ENCODE measurements around the gene CCNL1. TPM values are rescaled to one million over a fixed set of nuclear protein-coding genes. Genes with fewer than 3 reads are reported as not detected.

The CCNL1 gene
- total RNA-seq, 1 donor from 2014 or later, result 133 TPM

DNA sequence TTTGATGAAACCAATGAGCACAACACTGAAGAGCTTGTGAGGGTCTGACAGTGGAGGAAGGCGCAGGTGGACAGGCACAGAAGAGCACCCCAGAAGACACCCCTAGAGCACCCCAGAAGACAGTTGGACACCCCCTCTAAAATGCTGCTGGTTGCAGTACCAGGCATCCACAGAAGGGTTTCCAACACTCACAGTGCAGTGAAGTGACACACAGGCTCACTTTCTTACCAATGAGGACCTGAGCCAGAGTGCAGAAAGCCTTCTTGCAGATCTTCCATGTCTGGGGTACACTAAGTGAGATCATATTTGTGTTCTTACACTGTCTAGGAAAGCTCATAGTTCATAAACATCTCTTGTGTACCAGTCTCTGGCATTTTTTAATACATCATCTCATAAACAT, 27.6 kb downstream of the CCNL1 start:
- Histone ChIP-seq H3K9me3 (no peaks in the 10 kb centered on the region), H3K36me3 (no peaks in the 10 kb centered on the region), H3K27ac (no peak overlapping the region), H3K4me3 (no peak overlapping the region), H3K27me3 (ENCODE audit: low read depth) (no peaks in the 10 kb centered on the region), H3K4me1 (peaks cover 75% of the 10 kb centered on the region)
- ATAC-seq (no peak), DNase-seq (no peak)
- TF ChIP-seq, protein P1, sequence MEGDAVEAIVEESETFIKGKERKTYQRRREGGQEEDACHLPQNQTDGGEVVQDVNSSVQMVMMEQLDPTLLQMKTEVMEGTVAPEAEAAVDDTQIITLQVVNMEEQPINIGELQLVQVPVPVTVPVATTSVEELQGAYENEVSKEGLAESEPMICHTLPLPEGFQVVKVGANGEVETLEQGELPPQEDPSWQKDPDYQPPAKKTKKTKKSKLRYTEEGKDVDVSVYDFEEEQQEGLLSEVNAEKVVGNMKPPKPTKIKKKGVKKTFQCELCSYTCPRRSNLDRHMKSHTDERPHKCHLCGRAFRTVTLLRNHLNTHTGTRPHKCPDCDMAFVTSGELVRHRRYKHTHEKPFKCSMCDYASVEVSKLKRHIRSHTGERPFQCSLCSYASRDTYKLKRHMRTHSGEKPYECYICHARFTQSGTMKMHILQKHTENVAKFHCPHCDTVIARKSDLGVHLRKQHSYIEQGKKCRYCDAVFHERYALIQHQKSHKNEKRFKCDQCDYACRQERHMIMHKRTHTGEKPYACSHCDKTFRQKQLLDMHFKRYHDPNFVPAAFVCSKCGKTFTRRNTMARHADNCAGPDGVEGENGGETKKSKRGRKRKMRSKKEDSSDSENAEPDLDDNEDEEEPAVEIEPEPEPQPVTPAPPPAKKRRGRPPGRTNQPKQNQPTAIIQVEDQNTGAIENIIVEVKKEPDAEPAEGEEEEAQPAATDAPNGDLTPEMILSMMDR (IDR thresholded peaks at IDR 0.05), result no peak
- intact Hi-C loops (cut with DNase I), result loop anchor here (10.0 kb wide), 1 partner anchor 48 kb away; no protein-coding TSS in a partner anchor

DNA sequence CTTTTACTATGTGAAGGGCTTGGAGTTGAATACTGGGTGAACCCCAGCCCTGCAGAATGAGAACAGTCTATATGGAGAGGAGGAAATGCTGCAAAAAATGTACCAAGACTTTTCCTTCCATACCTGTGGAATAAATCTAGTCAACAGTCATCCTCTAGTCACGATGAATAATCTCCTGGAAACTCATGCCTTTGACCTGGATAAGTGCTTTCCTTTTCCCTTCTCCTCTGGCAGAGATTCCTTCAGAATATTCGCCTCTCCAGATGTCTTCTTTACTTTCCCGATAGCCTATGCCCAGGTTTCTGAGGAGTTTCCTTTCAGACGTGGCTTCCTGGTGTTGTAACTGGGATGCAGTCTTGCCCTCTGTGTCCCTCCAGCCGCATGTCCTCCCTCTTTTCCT, 28.1 kb downstream of the CCNL1 start:
- ATAC-seq, result no peak
- TF ChIP-seq, protein P1 (IDR thresholded peaks at IDR 0.05), result no peak
- DNase-seq, result no peak
- H3K27me3 ChIP-seq (ENCODE audit: low read depth), result no peaks in the 10 kb centered on the region
- H3K9me3 ChIP-seq, result no peaks in the 10 kb centered on the region
- no peaks in the 10 kb centered on the region for H3K36me3 ChIP-seq
- peaks cover 70% of the 10 kb centered on the region for H3K4me1 ChIP-seq
- no peak overlapping the region for H3K4me3 ChIP-seq
- H3K27ac ChIP-seq, result no peak overlapping the region
- intact Hi-C loops (cut with DNase I), result loop anchor here (10.0 kb wide), 1 partner anchor 47 kb away; no protein-coding TSS in a partner anchor

DNA sequence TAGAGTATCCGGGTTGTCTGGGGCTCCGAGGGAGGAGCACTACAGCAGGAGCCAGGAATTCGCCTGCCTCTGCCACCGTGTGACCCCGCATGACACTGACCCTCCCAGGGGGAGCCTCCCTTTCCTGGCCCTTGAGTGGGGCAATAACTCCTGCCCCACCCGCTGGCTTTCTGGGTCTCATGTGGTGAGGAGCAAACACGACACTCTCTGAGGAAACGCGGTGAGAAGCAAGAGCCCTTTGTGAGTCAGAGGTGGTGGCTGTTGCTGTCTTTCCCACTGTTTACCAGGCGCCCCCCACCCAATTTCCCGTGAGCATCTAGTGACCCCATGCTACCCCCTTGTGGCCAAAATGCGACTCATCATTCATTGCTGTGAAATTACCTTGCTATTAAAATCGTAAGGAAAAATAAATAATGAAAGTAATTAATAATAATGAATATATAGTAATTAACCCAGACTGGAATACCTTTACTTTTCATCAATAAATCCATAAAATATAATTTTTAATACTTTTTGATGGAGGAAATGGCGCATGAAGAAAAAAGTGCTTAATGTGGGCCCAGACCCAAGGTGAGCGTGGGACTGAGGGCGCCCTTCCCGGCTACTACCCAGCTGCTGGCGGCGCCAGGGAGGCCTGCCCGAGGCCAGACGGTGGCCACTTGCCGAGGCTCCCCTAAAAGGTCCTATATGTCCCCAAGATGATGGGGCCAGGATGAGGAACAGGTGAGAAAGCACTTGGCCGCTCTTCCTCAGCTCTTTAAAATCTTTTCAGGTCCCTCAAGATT, 29.3 kb downstream of the CCNL1 start:
- Histone ChIP-seq H3K4me1 (peaks cover 58% of the 10 kb centered on the region), H3K27ac (peak overlapping the region; percentile 82), H3K9me3 (no peaks in the 10 kb centered on the region), H3K4me3 (no peak overlapping the region), H3K27me3 (ENCODE audit: low read depth) (no peaks in the 10 kb centered on the region), H3K36me3 (no peaks in the 10 kb centered on the region)
- ATAC-seq, result peak; percentile 52 to 63
- intact Hi-C loops (cut with DNase I), result loop anchor here (10.0 kb wide), 1 partner anchor 46 kb away; no protein-coding TSS in a partner anchor
- peak; percentile 79 for DNase-seq
- TF ChIP-seq, protein P1 (IDR thresholded peaks at IDR 0.05), result peak; percentile 57

DNA sequence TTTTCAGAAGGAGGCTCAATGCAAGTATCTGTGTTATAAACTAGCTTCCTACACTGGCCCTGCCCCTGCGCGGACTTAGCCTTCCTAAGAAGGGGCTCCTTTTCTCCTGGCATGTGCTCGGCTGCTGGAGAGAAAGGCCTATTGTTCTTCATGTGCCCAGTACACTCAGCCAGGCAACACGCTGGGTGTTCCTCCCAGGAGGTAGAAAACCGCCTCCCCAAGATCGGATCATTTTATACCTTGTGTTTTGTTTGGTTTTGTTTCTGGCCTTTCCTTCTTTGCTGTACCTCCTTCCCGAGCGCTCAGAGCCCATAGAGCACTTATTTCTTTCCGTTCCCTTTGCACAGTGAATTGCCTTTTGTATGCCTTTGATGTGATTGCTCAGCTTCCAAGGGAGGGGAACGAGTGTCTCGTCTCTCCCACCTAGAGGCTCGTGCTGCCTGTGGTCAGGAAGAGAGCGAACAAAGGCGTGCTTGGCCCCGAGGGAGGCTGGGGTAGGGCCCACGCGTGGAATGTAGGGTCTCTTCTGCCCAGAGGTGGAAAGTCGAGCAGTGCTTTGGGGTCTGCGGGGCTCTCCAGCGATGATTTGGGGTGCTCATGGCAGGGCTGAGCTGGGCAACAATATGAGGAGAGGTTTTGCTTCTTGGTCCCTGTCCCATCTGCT, 30.0 kb downstream of the CCNL1 start:
- Histone ChIP-seq H3K4me1 (peaks cover 52% of the 10 kb centered on the region), H3K9me3 (no peaks in the 10 kb centered on the region), H3K27ac (peak overlapping the region; percentile 82), H3K4me3 (no peak overlapping the region), H3K27me3 (ENCODE audit: low read depth) (no peaks in the 10 kb centered on the region), H3K36me3 (no peaks in the 10 kb centered on the region)
- TF ChIP-seq, protein P1 (IDR thresholded peaks at IDR 0.05), result no peak
- peak; percentile 2 to 3 for ATAC-seq
- intact Hi-C loops (cut with DNase I), result loop anchor here (10.0 kb wide), 1 partner anchor 45 kb away; no protein-coding TSS in a partner anchor
- peak; percentile 49 for DNase-seq

DNA sequence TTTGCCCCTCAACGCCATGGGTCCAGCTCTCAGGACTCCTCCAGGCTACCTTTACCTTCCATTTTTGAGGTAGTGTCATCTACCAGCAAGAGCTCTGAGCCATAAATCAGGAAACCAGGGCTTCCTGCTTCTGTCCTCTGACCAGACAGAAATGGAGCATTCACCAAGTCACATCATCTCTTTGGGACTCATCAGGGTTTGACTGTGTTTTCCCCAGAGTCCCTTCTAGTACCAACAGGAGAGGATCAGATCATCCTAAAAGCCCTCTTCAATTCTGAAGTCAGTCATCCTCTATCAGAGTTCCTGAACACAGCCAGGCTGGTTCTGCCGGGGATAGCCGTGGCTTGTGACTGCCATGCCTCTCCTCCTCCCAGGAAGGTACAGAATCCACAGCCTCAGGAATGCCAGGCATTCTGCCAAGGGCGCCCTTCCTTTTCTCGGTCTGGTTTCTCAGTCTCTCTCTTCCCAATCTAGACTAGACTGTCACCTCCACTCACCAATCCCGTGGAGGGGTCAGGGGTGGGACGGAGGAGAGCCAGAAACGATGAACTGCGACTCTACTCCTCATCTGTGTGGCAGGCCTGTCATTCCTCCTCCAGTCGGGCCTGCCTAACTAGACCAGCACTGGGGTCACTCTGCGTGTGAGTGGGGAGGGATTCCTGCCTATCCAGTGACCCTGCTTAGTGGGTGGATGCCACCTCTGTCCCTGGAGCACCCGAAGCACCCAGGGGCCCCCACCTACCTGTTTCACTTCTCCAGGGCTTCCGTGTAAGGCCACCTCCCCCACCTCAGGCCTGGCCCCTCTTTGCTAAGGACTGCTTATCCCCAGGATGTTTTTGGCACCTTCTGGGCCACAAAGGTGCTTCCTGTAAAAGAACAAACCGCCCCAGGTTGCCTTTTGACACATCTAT, 30.9 kb downstream of the CCNL1 start:
- no peak overlapping the region for H3K4me3 ChIP-seq
- H3K27me3 ChIP-seq (ENCODE audit: low read depth), result no peaks in the 10 kb centered on the region
- no peaks in the 10 kb centered on the region for H3K9me3 ChIP-seq
- peak overlapping the region; percentile 57 for H3K27ac ChIP-seq
- intact Hi-C loops (cut with DNase I), result no loop called here
- DNase-seq (peak; percentile 67), ATAC-seq (peak; percentile 4 to 14)
- H3K36me3 ChIP-seq, result no peaks in the 10 kb centered on the region
- H3K4me1 ChIP-seq, result peaks cover 46% of the 10 kb centered on the region
- TF ChIP-seq, protein P1 (IDR thresholded peaks at IDR 0.05), result no peak

Measured in lower lobe of right lung (tissue), 2 donors.